ENCODE data around the gene SHF.
"Not testable (repeated sequence)": the region's sequence is repeated elsewhere in the genome, so short reads cannot be mapped to it uniquely, and the experiment has no call there.

The SHF gene

GRCh38 chr15:45187894-45188830 is at the start of gene SHF:
TSS of gene SHF (minus strand) at chr15:45187966. CDS start at chr15:45187951, 15 bp downstream.
- DNase-seq (ENCODE audit: low spot score): peak; percentile 89

GRCh38 chr15:45236806-45237205 is 49.0 kb upstream of the SHF start:
- not testable (repeated sequence) for DNase-seq (ENCODE audit: low spot score)

DNA sequence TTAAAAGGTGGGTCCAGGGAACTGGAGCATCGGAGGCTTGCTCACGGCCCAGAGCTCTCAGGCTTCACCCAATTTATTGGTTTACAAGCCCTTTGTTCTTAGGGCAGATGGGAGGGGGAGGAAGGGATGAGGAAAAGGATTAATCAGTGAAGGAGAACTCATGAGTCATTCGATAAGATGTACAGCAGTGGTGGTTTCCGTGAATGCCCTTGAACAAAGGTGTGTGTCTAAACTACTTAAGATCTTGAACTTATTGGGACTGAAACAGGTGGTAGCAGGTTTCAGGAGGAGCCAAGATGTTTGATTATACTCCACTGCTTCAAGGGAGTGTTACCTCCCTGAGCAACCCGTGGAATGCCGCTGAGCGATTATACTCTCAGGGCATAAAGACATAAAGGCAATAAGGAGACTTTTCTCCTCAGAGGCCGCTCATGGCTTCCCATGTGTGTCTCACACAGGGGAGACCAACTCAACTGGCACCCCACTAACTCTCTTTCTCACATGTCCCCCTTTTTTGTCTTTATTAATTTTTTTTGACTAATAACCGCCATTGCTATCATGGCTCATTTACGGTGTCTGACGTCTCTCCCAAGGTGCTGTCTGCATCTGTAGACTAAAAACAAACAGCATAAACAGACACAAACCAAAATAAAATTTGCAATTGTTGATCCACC is 46.9 kb upstream of the SHF start:
- no peak for DNase-seq (ENCODE audit: low spot score)

- no peak for DNase-seq (ENCODE audit: low spot score)
Observed at GRCh38 chr15:45231864-45232562, 44.2 kb upstream of the SHF start.

- DNase-seq (ENCODE audit: low spot score): no peak
Observed at GRCh38 chr15:45231132-45231531, 43.4 kb upstream of the SHF start.

DNA sequence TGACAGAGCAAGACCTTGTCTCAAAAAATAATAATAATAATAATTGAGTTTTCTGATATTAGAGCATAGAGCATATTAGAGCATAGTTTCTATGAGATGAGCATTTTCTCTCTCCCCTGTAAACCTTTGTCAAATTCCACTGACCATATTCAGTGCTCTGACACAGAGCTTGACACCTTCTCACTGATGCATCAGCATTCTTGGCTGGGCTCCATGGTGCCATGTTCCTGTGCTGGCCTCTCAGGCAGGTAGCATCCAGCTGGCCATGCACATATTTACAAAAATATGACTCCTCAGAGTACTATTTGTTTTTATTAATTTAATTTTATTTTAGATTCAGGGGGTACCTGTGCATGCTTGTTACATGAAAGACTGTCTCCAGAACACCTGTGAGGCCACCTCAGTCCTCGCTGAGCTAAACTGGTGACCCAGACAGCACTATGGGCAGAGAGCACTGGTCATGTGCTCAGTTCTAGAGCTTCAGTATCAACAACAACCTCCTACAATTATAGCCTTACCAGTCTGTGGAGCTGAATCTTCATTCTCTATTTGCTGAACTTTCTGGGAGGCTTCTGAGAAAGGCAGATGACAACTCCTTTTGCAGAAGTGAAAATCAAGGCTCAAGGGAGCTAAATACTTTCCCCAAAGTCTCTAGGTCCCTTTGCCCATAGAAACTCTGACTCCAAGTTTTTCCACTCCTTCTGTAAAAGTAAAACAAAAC is 42.6 kb upstream of the SHF start:
- DNase-seq (ENCODE audit: low spot score): no peak

GRCh38 chr15:45228931-45229330 is 41.2 kb upstream of the SHF start:
- DNase-seq (ENCODE audit: low spot score): no peak

- no peak for DNase-seq (ENCODE audit: low spot score)
Observed at GRCh38 chr15:45225506-45226273, 37.9 kb upstream of the SHF start.

DNA sequence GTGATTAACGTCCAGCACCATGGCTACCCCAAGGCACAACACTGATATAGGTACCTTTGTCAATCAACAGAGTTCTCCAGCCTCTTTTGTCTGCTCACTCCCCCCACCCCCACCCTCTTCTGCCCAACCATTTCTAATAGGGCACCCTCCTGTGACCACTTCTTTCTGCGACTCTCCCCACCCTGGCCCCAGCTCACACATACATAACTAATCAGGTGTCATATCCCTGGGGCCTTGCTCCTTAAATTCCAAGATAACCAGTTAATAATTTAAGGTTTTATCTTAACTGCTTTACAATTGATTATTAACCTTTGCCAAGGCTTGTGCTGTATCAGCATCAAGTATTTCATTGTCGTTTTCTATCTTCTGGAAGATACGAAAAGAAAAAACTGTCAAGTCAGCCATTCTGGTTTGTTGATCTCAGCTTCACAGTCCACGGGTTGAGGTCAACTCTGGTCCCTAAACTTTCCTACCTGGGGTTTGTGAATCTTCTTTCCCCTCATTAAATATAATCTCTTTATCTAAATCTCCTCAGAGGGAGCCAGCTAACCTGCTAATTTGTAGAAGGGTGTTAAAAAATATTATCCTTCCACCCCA is 37.0 kb upstream of the SHF start:
- no peak for DNase-seq (ENCODE audit: low spot score)

- no peak for DNase-seq (ENCODE audit: low spot score)
Observed at GRCh38 chr15:45221967-45222366, 34.2 kb upstream of the SHF start.

- no peak for DNase-seq (ENCODE audit: low spot score)
Observed at GRCh38 chr15:45221053-45221599, 33.4 kb upstream of the SHF start.

DNA sequence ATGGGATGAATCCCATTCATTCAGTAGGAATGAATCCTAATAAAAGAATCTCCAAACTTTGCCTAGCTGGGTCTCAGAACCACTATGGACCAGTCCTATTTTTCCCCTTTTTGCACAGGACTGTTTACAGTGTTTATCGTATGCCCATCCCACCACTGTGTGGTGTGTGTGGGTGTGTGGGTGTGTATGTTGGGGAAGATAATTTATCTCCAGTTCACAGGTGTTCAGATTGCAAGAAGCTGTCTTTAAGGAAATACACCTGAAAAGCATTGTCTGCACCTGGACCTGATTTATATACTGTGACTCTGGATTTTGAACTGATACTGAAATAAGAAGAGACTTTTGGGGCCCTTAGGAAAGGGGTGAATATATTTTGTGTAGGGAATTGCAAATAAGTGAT is 24.7 kb upstream of the SHF start:
- no peak for DNase-seq (ENCODE audit: low spot score)

DNA sequence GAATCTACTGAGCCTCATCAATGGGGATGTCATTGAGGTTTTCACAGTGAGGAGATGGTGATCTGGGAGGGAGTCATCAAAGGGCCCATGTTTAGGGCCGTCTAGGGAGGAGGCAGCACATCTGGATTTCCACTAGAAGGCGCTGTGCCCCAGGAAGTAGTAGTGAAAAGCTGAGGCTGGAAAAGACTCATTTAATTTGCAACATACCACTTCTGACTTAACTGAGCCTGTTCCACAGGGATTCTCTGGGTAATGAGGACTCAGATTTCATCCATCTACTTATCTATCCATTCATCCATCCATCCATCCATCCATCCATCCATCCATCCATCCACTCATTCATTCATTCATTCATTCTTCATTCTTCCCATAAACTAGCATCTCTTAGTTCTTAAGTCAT is 17.4 kb upstream of the SHF start:
- peak; percentile 74 for DNase-seq (ENCODE audit: low spot score)

DNA sequence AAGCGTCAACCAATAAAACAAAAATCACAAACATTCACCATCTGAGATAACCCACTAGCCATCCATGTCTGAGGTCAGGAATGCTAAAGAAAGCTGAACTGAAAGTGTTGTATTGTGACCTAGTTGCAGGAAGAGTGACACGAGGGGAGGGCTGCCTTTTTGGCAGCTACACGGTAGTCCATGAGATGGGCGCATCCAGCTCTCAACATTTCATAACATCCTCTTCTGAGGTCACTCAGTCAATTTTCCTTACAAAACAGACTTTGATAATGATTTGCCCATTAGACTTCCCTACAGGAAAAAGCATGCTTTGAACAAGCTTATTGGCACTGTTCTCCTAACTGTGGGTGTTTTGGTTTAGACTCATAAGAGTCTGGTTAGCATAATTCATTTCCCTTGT is 15.4 kb upstream of the SHF start:
- DNase-seq (ENCODE audit: low spot score): no peak

- DNase-seq (ENCODE audit: low spot score): no peak
Observed at GRCh38 chr15:45201869-45202268, 14.1 kb upstream of the SHF start.

GRCh38 chr15:45201557-45201859 is 13.7 kb upstream of the SHF start:
- DNase-seq (ENCODE audit: low spot score): no peak

DNA sequence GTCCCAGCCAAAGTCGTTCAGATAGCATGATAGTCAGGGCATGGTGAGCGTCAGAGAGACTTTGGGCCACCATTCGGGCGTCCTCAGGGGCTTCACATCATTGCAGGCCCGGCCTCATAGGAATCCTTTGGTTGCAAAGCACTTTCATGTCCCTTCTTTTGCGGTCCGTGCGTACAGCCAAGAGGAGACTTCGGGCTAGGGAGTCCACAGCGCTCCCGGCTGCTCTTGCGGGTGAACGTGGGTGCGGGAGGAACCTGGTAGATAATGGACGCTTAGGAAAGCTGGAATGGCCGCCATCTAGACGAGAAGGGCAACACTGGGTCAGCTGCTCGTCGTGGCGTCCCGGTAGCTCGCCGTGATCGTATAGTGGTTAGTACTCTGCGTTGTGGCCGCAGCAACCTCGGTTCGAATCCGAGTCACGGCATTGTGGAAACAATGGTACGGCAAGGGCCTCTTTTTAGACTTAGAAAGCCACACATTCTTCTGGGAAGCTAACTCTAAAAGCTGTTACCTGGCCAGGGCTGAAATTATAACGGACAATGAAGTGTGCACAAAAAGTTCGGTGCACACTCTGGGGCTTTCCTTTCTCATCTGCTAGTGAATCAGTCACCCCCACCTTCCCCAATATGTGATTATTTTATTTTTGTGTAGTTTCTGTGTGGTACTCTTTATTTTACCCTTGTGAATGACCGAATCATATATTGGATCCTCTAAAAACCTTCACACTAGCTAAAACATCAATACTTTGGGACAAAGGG is 13.2 kb upstream of the SHF start:
- DNase-seq (ENCODE audit: low spot score): peak; percentile 67

- DNase-seq (ENCODE audit: low spot score): peak; percentile 81
Observed at GRCh38 chr15:45200001-45200798, 12.4 kb upstream of the SHF start.

- no peak for DNase-seq (ENCODE audit: low spot score)
Observed at GRCh38 chr15:45199136-45199810, 11.5 kb upstream of the SHF start.
